Tibial artery (tissue), 4 donors: ENCODE results near the gene C1QL1.
A peak's percentile ranks its signal among the peaks of the same experiment; 100 is the strongest.

Experiments
- DNase-seq, 2 donors: peaks; one replicate each; pipeline ENCODE4 v3.0.0-alpha.2; 2019
- H3K27ac ChIP-seq, 2 donors: fragments of 200-600 bp; sonication (generic) in 1 of 2; 1 replicate in 1 of 2; 2 replicates in 1 of 2; pipeline ENCODE4 v1.5.1; 2018 to 2019; ENCODE audit warnings: mild to moderate bottlenecking in 1 of 2
- H3K27me3 ChIP-seq, 2 donors: fragments of 200-600 bp; sonication (generic) in 1 of 2; one replicate each; pipeline versions ENCODE4 v1.5.1 to v1.6.0; 2016 to 2019
- H3K36me3 ChIP-seq, 3 donors: fragments of 200-600 bp; sonication (generic) in 2 of 3; one replicate each; pipeline ENCODE4 v1.5.1; 2016 to 2019; ENCODE audit warnings: mild to moderate bottlenecking in 2 of 3
- H3K4me1 ChIP-seq, 4 donors: fragments of 200-600 bp; sonication (generic) in 2 of 4; 1 replicate in 3 of 4; 2 replicates in 1 of 4; pipeline ENCODE4 v1.5.1; 2016 to 2019
- H3K4me3 ChIP-seq, 2 donors: fragments of 200-600 bp; sonication (generic) in 1 of 2; 1 replicate in 1 of 2; 2 replicates in 1 of 2; pipeline ENCODE4 v1.5.1; 2018 to 2019; ENCODE audit warnings: mild to moderate bottlenecking in 2 of 2
- H3K9me3 ChIP-seq, 3 donors: fragments of 200-600 bp; sonication (generic) in 1 of 3; one replicate each; pipeline ENCODE4 v1.5.1; 2016 to 2019
- CTCF ChIP-seq, 2 experiments: fragments of 200-600 bp in 1 of 2; fragments of 450-650 bp in 1 of 2; IDR thresholded peaks; one replicate each; pipeline ENCODE4 v1.5.1; 2017 to 2019; ENCODE audit warnings: antibody characterized with exemption in 2 of 2, mild to moderate bottlenecking in 1 of 2, moderate library complexity in 1 of 2
- intact Hi-C: fragments of 100-400 bp; cut with DNase I; formaldehyde crosslinking; loops from one replicate; pipeline ENCODE4 v1.15.0; 2023; ENCODE audit warnings: low total_unique reads

The C1QL1 gene

GRCh38 chr17:44914698-44915271 is 53.3 kb downstream of the C1QL1 start:
- Histone ChIP-seq H3K4me1 (peaks cover 0 to 27% (median 19%) of the 10 kb centered on the region in 4 donors), H3K36me3 (no peaks in the 10 kb centered on the region), H3K27ac (no peak overlapping the region), H3K4me3 (no peak overlapping the region), H3K27me3 (peaks cover 0 to 19% of the 10 kb centered on the region in 2 donors), H3K9me3 (no peaks in the 10 kb centered on the region)
- DNase-seq, result peak in 1 of 2 donors; percentile 10
- intact Hi-C loops, result loop anchor here (5.0 kb wide), 2 partner anchors 193 to 218 kb away; partner anchors contain the start of gene PLCD3
- no peak for TF ChIP-seq CTCF (IDR thresholded peaks at IDR 0.05)

- no peak for DNase-seq
- Histone ChIP-seq H3K4me3 (no peak overlapping the region), H3K36me3 (no peaks in the 10 kb centered on the region), H3K9me3 (no peaks in the 10 kb centered on the region), H3K27me3 (peaks cover 0 to 21% of the 10 kb centered on the region in 2 donors), H3K4me1 (peaks cover 0 to 27% (median 19%) of the 10 kb centered on the region in 4 donors), H3K27ac (no peak overlapping the region)
- TF ChIP-seq CTCF (IDR thresholded peaks at IDR 0.05), result no peak
- intact Hi-C loops, result loop anchor here (5.0 kb wide), 1 partner anchor 193 kb away; no protein-coding TSS in a partner anchor
These were observed 54.0 kb downstream of the C1QL1 start for GRCh38 chr17:44914148-44914547.

GRCh38 chr17:44913676-44914075 is 54.4 kb downstream of the C1QL1 start:
- peaks cover 0 to 27% (median 19%) of the 10 kb centered on the region in 4 donors for H3K4me1 ChIP-seq
- intact Hi-C loops, result loop anchor here (5.0 kb wide), 1 partner anchor 194 kb away; no protein-coding TSS in a partner anchor
- TF ChIP-seq CTCF (IDR thresholded peaks at IDR 0.05), result no peak

GRCh38 chr17:44912763-44913544 is 55.1 kb downstream of the C1QL1 start:
- intact Hi-C loops, result loop anchor here (5.0 kb wide), 1 partner anchor 194 kb away; no protein-coding TSS in a partner anchor
- no peak overlapping the region for H3K27ac ChIP-seq
- H3K9me3 ChIP-seq, result no peaks in the 10 kb centered on the region
- DNase-seq, result no peak
- H3K4me1 ChIP-seq, result peaks cover 0 to 27% (median 19%) of the 10 kb centered on the region in 4 donors
- no peak overlapping the region for H3K4me3 ChIP-seq
- TF ChIP-seq CTCF (IDR thresholded peaks at IDR 0.05), result no peak
- peaks cover 0 to 21% of the 10 kb centered on the region in 2 donors for H3K27me3 ChIP-seq
- no peaks in the 10 kb centered on the region for H3K36me3 ChIP-seq

More at GRCh38 chr17:44913676-44914075, 54.4 kb downstream of the C1QL1 start:
- no peak overlapping the region for H3K4me3 ChIP-seq
- H3K27ac ChIP-seq, result no peak overlapping the region
- H3K27me3 ChIP-seq, result peaks cover 0 to 21% of the 10 kb centered on the region in 2 donors
- no peaks in the 10 kb centered on the region for H3K36me3 ChIP-seq
- H3K9me3 ChIP-seq, result no peaks in the 10 kb centered on the region
- no peak for DNase-seq

GRCh38 chr17:44911133-44912001 is 56.7 kb downstream of the C1QL1 start:
- H3K27me3 ChIP-seq, result peaks cover 0 to 21% of the 10 kb centered on the region in 2 donors
- no peak overlapping the region for H3K27ac ChIP-seq
- intact Hi-C loops, result loop anchor here (5.0 kb wide), 1 partner anchor 196 kb away; no protein-coding TSS in a partner anchor
- DNase-seq, result peak; percentile 52 to 77
- H3K9me3 ChIP-seq, result no peaks in the 10 kb centered on the region
- H3K4me1 ChIP-seq, result peaks cover 0 to 15% (median 7%) of the 10 kb centered on the region in 4 donors
- TF ChIP-seq CTCF (IDR thresholded peaks at IDR 0.05), result peak; percentile 46 to 56
- no peaks in the 10 kb centered on the region for H3K36me3 ChIP-seq
- peak overlapping the region; percentile 16 to 40 for H3K4me3 ChIP-seq
